A549 (cell line): ENCODE data around the gene AMPH. TPM values are rescaled to one million over a fixed set of nuclear protein-coding genes. Genes with fewer than 3 reads are reported as not detected.
"Not testable (repeated sequence)": the region's sequence is repeated elsewhere in the genome, so short reads cannot be mapped to it uniquely, and the experiment has no call there.

ENCODE experiments used
- ATAC-seq, 2 experiments: fragments of 200-7000 bp in 1 of 2; fragments of >200 bp in 1 of 2; cut with Nextera tagmentation in 1 of 2; cut with Tn5 transposase in 1 of 2; 3 replicates each; pipeline versions ENCODE4 v1.8.0 to v1.9.1; 2018 to 2020; ENCODE audit warnings: mild to moderate bottlenecking in 1 of 2, moderate library complexity in 1 of 2
- CTCF ChIA-PET: fragments of 300-600 bp; sonication (Branson Sonifier 250); formaldehyde crosslinking; extraction: SDS; loops from one replicate; lab custom pipeline; 2021; ENCODE audit warnings: antibody characterized with exemption, inconsistent platforms; lab: Yijun Ruan, JAX
- POLR2A ChIA-PET: fragments of 350-600 bp; formaldehyde crosslinking; extraction: SDS; loops from one replicate; lab custom pipeline; 2021; ENCODE audit warnings: antibody characterized with exemption, inconsistent platforms; lab: Yijun Ruan, JAX
- DNase-seq, 2 experiments: peaks; one replicate each; pipeline versions ENCODE4 v3.0.0 to v3.0.0-alpha.2; 2011 to 2016; ENCODE audit warnings: low read depth in 1 of 2, low spot score in 1 of 2
- FAIRE-seq: peaks from 2 replicates; lab custom pipeline; 2011; peaks lifted over from hg19 to GRCh38; lab: Jason Lieb, UNC
- H3K27ac ChIP-seq, 2 experiments: fragments of >200 bp; sonication (Bioruptor Twin); formaldehyde crosslinking; 3 replicates each; pipeline ENCODE4 v1.5.1; 2016 to 2017
- H3K4me1 ChIP-seq: fragments of >200 bp; sonication (Bioruptor Twin); formaldehyde crosslinking; 3 replicates; pipeline ENCODE4 v1.6.1; 2016
- H3K4me2 ChIP-seq: fragments of >200 bp; sonication (Bioruptor Twin); formaldehyde crosslinking; 3 replicates; pipeline ENCODE4 v1.6.1; 2016
- H3K4me3 ChIP-seq: fragments of >200 bp; sonication (Bioruptor Twin); formaldehyde crosslinking; 3 replicates; pipeline ENCODE4 v1.5.1; 2016
- H3K9me3 ChIP-seq: fragments of >200 bp; sonication (Bioruptor Twin); formaldehyde crosslinking; 3 replicates; pipeline ENCODE4 v1.6.1; 2016
- BHLHE40 ChIP-seq: IDR thresholded peaks from 2 replicates; pipeline ENCODE4 v1.6.1; 2012; ENCODE audit warnings: low read depth, low read length, inconsistent platforms
- CEBPB ChIP-seq, 2 experiments: fragments of >200 bp in 1 of 2; sonication (Bioruptor Twin) in 1 of 2; formaldehyde crosslinking in 1 of 2; IDR thresholded peaks; 2 replicates each; pipeline ENCODE4 v1.6.1; 2012 to 2016
- CTCF ChIP-seq: fragments of >200 bp; sonication (Bioruptor Twin); formaldehyde crosslinking; IDR thresholded peaks from 3 replicates; pipeline ENCODE4 v1.5.1; 2016
- EHF ChIP-seq: fragments of 250-450 bp; sonication (Bioruptor Pico); IDR thresholded peaks from 2 replicates; pipeline ENCODE4 v1.5.0; 2020; ENCODE audit warnings: mild to moderate bottlenecking
- ELK1 ChIP-seq: fragments of 150-350 bp; IDR thresholded peaks from 2 replicates; pipeline ENCODE4 v1.6.1; 2014; ENCODE audit warnings: low read depth, mild to moderate bottlenecking, low read length
- GATA3 ChIP-seq: IDR thresholded peaks from 2 replicates; pipeline ENCODE4 v1.6.1; 2012; ENCODE audit warnings: borderline replicate concordance
- HES2 ChIP-seq: fragments of >200 bp; sonication (Bioruptor Twin); formaldehyde crosslinking; IDR thresholded peaks from 2 replicates; pipeline ENCODE4 v1.6.1; 2016
- HEYL ChIP-seq: fragments of 250-450 bp; sonication (Bioruptor Pico); IDR thresholded peaks from 2 replicates; pipeline ENCODE4 v1.8.0; 2021; ENCODE audit warnings: mild to moderate bottlenecking, moderate library complexity
- HOXA7 ChIP-seq: fragments of 250-450 bp; sonication (Bioruptor Pico); IDR thresholded peaks from 2 replicates; pipeline ENCODE4 v1.5.0; 2020; ENCODE audit warnings: mild to moderate bottlenecking, moderate library complexity
- HOXB5 ChIP-seq: fragments of 250-450 bp; sonication (Bioruptor Pico); IDR thresholded peaks from 2 replicates; pipeline ENCODE4 v1.5.0; 2020; ENCODE audit warnings: mild to moderate bottlenecking, moderate library complexity
- JUN ChIP-seq, 2 experiments: fragments of >200 bp; sonication (Bioruptor Twin); formaldehyde crosslinking; IDR thresholded peaks; 2 replicates in 1 of 2; 3 replicates in 1 of 2; pipeline ENCODE4 v1.6.1; 2016 to 2017
- MAFK ChIP-seq: fragments of 450-650 bp; IDR thresholded peaks from 2 replicates; pipeline ENCODE4 v1.6.1; 2014; ENCODE audit not compliant: partially characterized antibody
- MAX ChIP-seq: IDR thresholded peaks from 2 replicates; pipeline ENCODE4 v1.6.1; 2012
- MAZ ChIP-seq: fragments of 150-350 bp; IDR thresholded peaks from 2 replicates; pipeline ENCODE4 v1.6.1; 2014; ENCODE audit warnings: antibody characterized with exemption, low read depth, low read length, borderline replicate concordance
- NFE2L2 ChIP-seq: fragments of 150-350 bp; conservative IDR thresholded peaks from 2 replicates; pipeline ENCODE4 v1.6.1; 2014; ENCODE audit warnings: low read length
- NPAS2 ChIP-seq: fragments of 250-450 bp; sonication (Bioruptor Pico); IDR thresholded peaks from 2 replicates; pipeline ENCODE4 v1.8.0; 2022; ENCODE audit warnings: mild to moderate bottlenecking, moderate library complexity, borderline replicate concordance
- NR3C1 ChIP-seq: fragments of >200 bp; sonication (Bioruptor Twin); formaldehyde crosslinking; IDR thresholded peaks from 3 replicates; pipeline ENCODE4 v1.6.1; 2017
- POLR2A ChIP-seq: IDR thresholded peaks from 2 replicates; pipeline ENCODE4 v1.6.1; 2012; ENCODE audit warnings: mild to moderate bottlenecking, low read length
- RAD21 ChIP-seq, 2 experiments: fragments of >200 bp in 1 of 2; sonication (Bioruptor Twin) in 1 of 2; formaldehyde crosslinking in 1 of 2; IDR thresholded peaks in 1 of 2; conservative IDR thresholded peaks in 1 of 2; 2 replicates in 1 of 2; 3 replicates in 1 of 2; pipeline ENCODE4 v1.6.1; 2012 to 2018; ENCODE audit warnings: inconsistent platforms in 1 of 2
- RCOR1 ChIP-seq: fragments of 150-350 bp; IDR thresholded peaks from 2 replicates; pipeline ENCODE4 v1.6.1; 2014; ENCODE audit warnings: antibody characterized with exemption, low read length, low read depth
- SMC3 ChIP-seq: fragments of >200 bp; sonication (Bioruptor Twin); formaldehyde crosslinking; IDR thresholded peaks from 3 replicates; pipeline ENCODE4 v1.6.1; 2018; ENCODE audit warnings: inconsistent platforms
- SREBF2 ChIP-seq: fragments of 450-650 bp; IDR thresholded peaks from 2 replicates; pipeline ENCODE4 v1.6.1; 2014; ENCODE audit warnings: mild to moderate bottlenecking, moderate library complexity
- ZSCAN20 ChIP-seq: fragments of 250-450 bp; sonication (Bioruptor Pico); IDR thresholded peaks from 2 replicates; pipeline ENCODE4 v1.8.0; 2022; ENCODE audit warnings: mild to moderate bottlenecking, moderate library complexity
- WGBS: methylation state at CpG from one replicate; pipeline ENCODE4 v1.1.6; 2017; ENCODE audit errors: missing lambda C conversion rate; 5-methylcytosine and 5-hydroxymethylcytosine counted together
- polyA plus RNA-seq, 4 experiments: library from polyadenylated mRNA; depleted of rRNA in 3 of 4; stranded (reverse); fragments of >200 nt; fragmentation: RNase III in 1 of 4; extraction: RNeasy Plus Mini Kit Qiagen cat#74134 plus additional on column Dnase treatment in 1 of 4; gene quantifications; 2 replicates in 3 of 4; 3 replicates in 1 of 4; pipeline ENCODE4 v1.2.3, GENCODE V29; 2011 to 2017

The AMPH gene
- polyA plus RNA-seq, 2 of the 4 experiments (the other 2 are of a cell fraction): 0.26 TPM; not detected in 1

- H3K4me2 ChIP-seq: no peak overlapping the region
- H3K9me3 ChIP-seq: no peaks in the 10 kb centered on the region
- H3K27ac ChIP-seq: no peak overlapping the region
- no peak for TF ChIP-seq JUN (IDR thresholded peaks at IDR 0.05)
- TF ChIP-seq EHF (CRISPR knock-in tag): no peak
- no peak for TF ChIP-seq NPAS2 (CRISPR knock-in tag)
- no peak for TF ChIP-seq NFE2L2
- no peak for TF ChIP-seq HOXA7 (CRISPR knock-in tag)
- no peak for TF ChIP-seq SREBF2
- no peak for TF ChIP-seq MAFK
- no peak for TF ChIP-seq ELK1
- TF ChIP-seq MAZ: no peak
- no peak for TF ChIP-seq GATA3
- no peak for TF ChIP-seq SMC3
- no peak for TF ChIP-seq BHLHE40
- no peak for TF ChIP-seq ZSCAN20 (CRISPR knock-in tag)
- ChIA-PET CTCF (interaction anchor here (0.7 to 2.2 kb wide), 6 partner anchors 9 to 35 kb away, joined by 3 to 4 read pairs (median 4); no protein-coding TSS in a partner anchor), POLR2A (no interaction called here)
- H3K4me1 ChIP-seq: peaks cover 4% of the 10 kb centered on the region; the same call in 2 of the 3 replicates
- ATAC-seq (no peak), DNase-seq (no peak), FAIRE-seq (no peak)
- no peak overlapping the region for H3K4me3 ChIP-seq
- 79% methylated on average over 4 of the region's 4 CpGs for WGBS
Measured at GRCh38 chr7:38339953-38340819, 291.0 kb downstream of the AMPH start.

- CTCF ChIA-PET: interaction anchor here (0.7 to 4.4 kb wide), 32 partner anchors 8 to 434 kb away, joined by 3 to 51 read pairs (median 4); partner anchors contain the start of gene SFRP4
- H3K4me2 ChIP-seq, ATAC-seq, H3K4me1 ChIP-seq, FAIRE-seq, POLR2A ChIA-PET, DNase-seq, H3K9me3 ChIP-seq, H3K4me3 ChIP-seq: not testable (repeated sequence)
- H3K27ac ChIP-seq: 0 out of 6 replicates have a peak overlapping the region, but pooled peaks of 1 of the 2 experiments have one; percentile 42
- WGBS: 72% methylated on average over 9 of the region's 9 CpGs
Measured at GRCh38 chr7:38336148-38336515, 295.0 kb downstream of the AMPH start.

GRCh38 chr7:38335492-38336147 is 295.6 kb downstream of the AMPH start:
- Histone ChIP-seq H3K4me2 (no peak overlapping the region), H3K4me1 (no peaks in the 10 kb centered on the region), H3K9me3 (no peaks in the 10 kb centered on the region), H3K4me3 (no peak overlapping the region), H3K27ac (0 out of 6 replicates have a peak overlapping the region, but pooled peaks of 1 of the 2 experiments have one; percentile 42)
- ChIA-PET POLR2A (no interaction called here), CTCF (interaction anchor here (0.6 to 4.4 kb wide), 39 partner anchors 9 to 434 kb away, joined by 3 to 51 read pairs (median 3); partner anchors contain the start of gene SFRP4)
- ATAC-seq (peak; percentile 98 to 100), FAIRE-seq (peak; percentile 32), DNase-seq (peak; percentile 56 to 89)
- TF ChIP-seq MAX (peak; percentile 36; the same call in 1 of the 2 replicates), CTCF (peak; percentile 89), HEYL (no peak), RCOR1 (no peak), RAD21 (conservative IDR thresholded peaks at IDR 0.05 in 1 of 2, IDR thresholded peaks at IDR 0.05 in 1 of 2) (peak; percentile 60 to 63; a peak in 4 of 5 replicates), CEBPB (IDR thresholded peaks at IDR 0.05) (no peak), SREBF2 (no peak), POLR2A (no peak), NR3C1 (no peak), NFE2L2 (no peak), HES2 (no peak), SMC3 (peak; percentile 76), MAZ (no peak), HOXB5 (CRISPR knock-in tag) (no peak)
- 60% methylated on average over 8 of the region's 8 CpGs for WGBS
